Gastrocnemius medialis (tissue), 4 donors: ENCODE results near the gene AP3S2.

ENCODE experiments used
- POLR2A ChIP-seq, 2 donors: fragments of 450-650 bp; IDR thresholded peaks; one replicate each; pipeline ENCODE4 v1.6.1; 2017; ENCODE audit warnings: antibody characterized with exemption in 2 of 2, mild to moderate bottlenecking in 2 of 2, moderate library complexity in 2 of 2
- TF ChIP-seq, protein P1 (sequence below), 5 experiments: fragments of 450-650 bp in 3 of 5; fragments of 200-600 bp in 2 of 5; sonication (generic) in 2 of 5; IDR thresholded peaks in 4 of 5; conservative IDR thresholded peaks in 1 of 5; 1 replicate in 4 of 5; 2 replicates in 1 of 5; pipeline ENCODE4 v1.5.1; 2016 to 2019; ENCODE audit warnings: antibody characterized with exemption in 5 of 5, mild to moderate bottlenecking in 3 of 5, moderate library complexity in 3 of 5

- TF ChIP-seq, protein P1, sequence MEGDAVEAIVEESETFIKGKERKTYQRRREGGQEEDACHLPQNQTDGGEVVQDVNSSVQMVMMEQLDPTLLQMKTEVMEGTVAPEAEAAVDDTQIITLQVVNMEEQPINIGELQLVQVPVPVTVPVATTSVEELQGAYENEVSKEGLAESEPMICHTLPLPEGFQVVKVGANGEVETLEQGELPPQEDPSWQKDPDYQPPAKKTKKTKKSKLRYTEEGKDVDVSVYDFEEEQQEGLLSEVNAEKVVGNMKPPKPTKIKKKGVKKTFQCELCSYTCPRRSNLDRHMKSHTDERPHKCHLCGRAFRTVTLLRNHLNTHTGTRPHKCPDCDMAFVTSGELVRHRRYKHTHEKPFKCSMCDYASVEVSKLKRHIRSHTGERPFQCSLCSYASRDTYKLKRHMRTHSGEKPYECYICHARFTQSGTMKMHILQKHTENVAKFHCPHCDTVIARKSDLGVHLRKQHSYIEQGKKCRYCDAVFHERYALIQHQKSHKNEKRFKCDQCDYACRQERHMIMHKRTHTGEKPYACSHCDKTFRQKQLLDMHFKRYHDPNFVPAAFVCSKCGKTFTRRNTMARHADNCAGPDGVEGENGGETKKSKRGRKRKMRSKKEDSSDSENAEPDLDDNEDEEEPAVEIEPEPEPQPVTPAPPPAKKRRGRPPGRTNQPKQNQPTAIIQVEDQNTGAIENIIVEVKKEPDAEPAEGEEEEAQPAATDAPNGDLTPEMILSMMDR (IDR thresholded peaks at IDR 0.05 in 4 of 5, conservative IDR thresholded peaks at IDR 0.05 in 1 of 5) = peak in 1 of 5 experiments; percentile 3
- no peak for TF ChIP-seq POLR2A (IDR thresholded peaks at IDR 0.05)
These were observed 18.4 kb upstream of the AP3S2 start for GRCh38 chr15:89912145-89912673.
